HEK293 (cell line): ENCODE measurements around the gene CUL3.

ENCODE experiments used
- CTCF ChIA-PET: fragments of 350-600 bp; formaldehyde crosslinking; extraction: SDS; loops from one replicate; lab custom pipeline; 2021; ENCODE audit warnings: antibody characterized with exemption; lab: Yijun Ruan, JAX
- POLR2A ChIA-PET: fragments of 300-600 bp; formaldehyde crosslinking; extraction: SDS; loops from one replicate; lab custom pipeline; 2020; ENCODE audit warnings: antibody characterized with exemption, inconsistent platforms; lab: Yijun Ruan, JAX
- H3K27ac ChIP-seq: fragments of 200-500 bp; sonication (Bioruptor generic); 2 replicates; pipeline ENCODE4 v1.5.1; 2014; ENCODE audit warnings: low read depth, low read length, control low read depth, inconsistent platforms; ENCODE audit errors: extremely low read depth
- H3K36me3 ChIP-seq, 2 experiments: fragments of 200-500 bp in 1 of 2; sonication (Bioruptor generic) in 1 of 2; 1 replicate in 1 of 2; 2 replicates in 1 of 2; pipeline ENCODE4 v1.5.1; 2014 to 2017; ENCODE audit warnings: inconsistent platforms in 2 of 2, low read length in 2 of 2; ENCODE audit not compliant: control insufficient read depth in 2 of 2, insufficient read depth in 1 of 2
- H3K4me1 ChIP-seq: fragments of 200-500 bp; sonication (Bioruptor generic); 2 replicates; pipeline ENCODE4 v1.5.1; 2014; ENCODE audit warnings: mild to moderate bottlenecking, low read length, inconsistent platforms; ENCODE audit not compliant: control insufficient read depth, insufficient read depth
- H3K4me3 ChIP-seq: 2 replicates; pipeline ENCODE4 v1.5.1; 2011; ENCODE audit warnings: low read depth, mild to moderate bottlenecking, control low read depth, low read length, moderate library complexity
- H3K9me3 ChIP-seq: fragments of 200-500 bp; sonication (Bioruptor generic); 2 replicates; pipeline ENCODE4 v1.5.1; 2014; ENCODE audit warnings: low read depth, low read length, inconsistent platforms; ENCODE audit not compliant: control insufficient read depth, insufficient read depth
- ATF2 ChIP-seq: fragments of 450-650 bp; formaldehyde crosslinking; IDR thresholded peaks from 2 replicates; pipeline ENCODE4 v1.5.1; 2016; ENCODE audit warnings: missing biosample characterization, missing genetic modification characterization, low read depth
- CTCF ChIP-seq: fragments of 450-650 bp; formaldehyde crosslinking; IDR thresholded peaks from 2 replicates; pipeline ENCODE4 v1.5.1; 2016; ENCODE audit warnings: missing biosample characterization, missing genetic modification characterization
- EGR2 ChIP-seq: fragments of 450-650 bp; formaldehyde crosslinking; IDR thresholded peaks from 2 replicates; pipeline ENCODE4 v1.5.1; 2016; ENCODE audit warnings: low read depth, missing biosample characterization, missing genetic modification characterization
- MZF1 ChIP-seq: fragments of 450-650 bp; formaldehyde crosslinking; IDR thresholded peaks from 2 replicates; pipeline ENCODE4 v1.5.1; 2017; ENCODE audit warnings: missing biosample characterization, missing genetic modification characterization, borderline replicate concordance
- PBX3 ChIP-seq: sonication (generic); formaldehyde crosslinking; IDR thresholded peaks from 2 replicates; pipeline ENCODE4 v1.8.1; 2022; ENCODE audit warnings: mild to moderate bottlenecking, moderate library complexity, missing genetic modification reagents
- TCF7L2 ChIP-seq: IDR thresholded peaks from 2 replicates; pipeline ENCODE4 v1.6.1; 2011; ENCODE audit warnings: low read depth, mild to moderate bottlenecking, inconsistent platforms, low read length, moderate library complexity, borderline replicate concordance
- ZBTB11 ChIP-seq: fragments of 450-650 bp; formaldehyde crosslinking; conservative IDR thresholded peaks from 2 replicates; pipeline ENCODE4 v1.5.1; 2016; ENCODE audit warnings: low read depth, missing biosample characterization, missing genetic modification characterization
- ZBTB20 ChIP-seq: fragments of 450-650 bp; formaldehyde crosslinking; IDR thresholded peaks from 2 replicates; pipeline ENCODE4 v1.5.1; 2016; ENCODE audit warnings: missing biosample characterization, missing genetic modification characterization
- ZFP37 ChIP-seq: fragments of 450-650 bp; formaldehyde crosslinking; IDR thresholded peaks from 2 replicates; pipeline ENCODE4 v1.5.1; 2016; ENCODE audit warnings: missing biosample characterization, missing genetic modification characterization
- ZNF112 ChIP-seq: fragments of 450-650 bp; formaldehyde crosslinking; IDR thresholded peaks from 2 replicates; pipeline ENCODE4 v1.5.0; 2017; ENCODE audit warnings: missing biosample characterization, missing genetic modification characterization
- ZNF184 ChIP-seq: fragments of 450-650 bp; IDR thresholded peaks from 2 replicates; pipeline ENCODE4 v1.5.1; 2018; ENCODE audit warnings: missing biosample characterization, mild to moderate bottlenecking, missing genetic modification characterization
- ZNF248 ChIP-seq: fragments of 450-650 bp; formaldehyde crosslinking; IDR thresholded peaks from 2 replicates; pipeline ENCODE4 v1.5.1; 2017; ENCODE audit warnings: missing biosample characterization, missing genetic modification characterization
- ZNF350 ChIP-seq: fragments of 450-650 bp; formaldehyde crosslinking; IDR thresholded peaks from 2 replicates; pipeline ENCODE4 v1.5.0; 2017; ENCODE audit warnings: missing biosample characterization, mild to moderate bottlenecking, missing genetic modification characterization
- ZNF37A ChIP-seq: fragments of 450-650 bp; IDR thresholded peaks from 2 replicates; pipeline ENCODE4 v1.5.1; 2018; ENCODE audit warnings: missing biosample characterization, missing genetic modification characterization
- ZNF416 ChIP-seq: fragments of 450-650 bp; formaldehyde crosslinking; IDR thresholded peaks from 2 replicates; pipeline ENCODE4 v1.5.1; 2016; ENCODE audit warnings: missing biosample characterization, missing genetic modification characterization
- ZNF521 ChIP-seq: fragments of 450-650 bp; formaldehyde crosslinking; IDR thresholded peaks from 2 replicates; pipeline ENCODE4 v1.5.1; 2017; ENCODE audit warnings: missing biosample characterization, mild to moderate bottlenecking, missing genetic modification characterization
- ZNF561 ChIP-seq: fragments of 450-650 bp; IDR thresholded peaks from 2 replicates; pipeline ENCODE4 v1.5.1; 2018; ENCODE audit warnings: missing biosample characterization, missing genetic modification characterization, borderline replicate concordance
- ZNF571 ChIP-seq: fragments of 450-650 bp; formaldehyde crosslinking; IDR thresholded peaks from 2 replicates; pipeline ENCODE4 v1.5.0; 2017; ENCODE audit warnings: missing biosample characterization, missing genetic modification characterization
- ZNF677 ChIP-seq: fragments of 450-650 bp; IDR thresholded peaks from 2 replicates; pipeline ENCODE4 v1.5.0; 2018; ENCODE audit warnings: missing biosample characterization, mild to moderate bottlenecking, missing genetic modification characterization, moderate library complexity
- ZNF707 ChIP-seq: fragments of 450-650 bp; formaldehyde crosslinking; IDR thresholded peaks from 2 replicates; pipeline ENCODE4 v1.5.1; 2016; ENCODE audit warnings: missing biosample characterization, missing genetic modification characterization
- ZNF747 ChIP-seq: fragments of 450-650 bp; formaldehyde crosslinking; IDR thresholded peaks from 2 replicates; pipeline ENCODE4 v1.5.1; 2016; ENCODE audit warnings: missing biosample characterization, missing genetic modification characterization
- ZNF776 ChIP-seq: fragments of 450-650 bp; formaldehyde crosslinking; IDR thresholded peaks from 2 replicates; pipeline ENCODE4 v1.5.0; 2017; ENCODE audit warnings: missing biosample characterization, missing genetic modification characterization, borderline replicate concordance
- ZSCAN18 ChIP-seq: fragments of 450-650 bp; formaldehyde crosslinking; IDR thresholded peaks from 2 replicates; pipeline ENCODE4 v1.5.1; 2016; ENCODE audit warnings: missing biosample characterization, missing genetic modification characterization

CUL3 gene

GRCh38 chr2:224433442-224433841 is 151.7 kb downstream of the CUL3 start:
- no peaks in the 10 kb centered on the region for H3K36me3 ChIP-seq
- POLR2A ChIA-PET = no interaction called here
- no peak overlapping the region for H3K27ac ChIP-seq
- no peaks in the 10 kb centered on the region for H3K9me3 ChIP-seq
- CTCF ChIA-PET = no interaction called here
- TF ChIP-seq CTCF (tag by site-specific recombination) (0 out of 2 replicates have a peak, but pooled peaks have one; percentile 9), ZNF521 (tag by site-specific recombination) (no peak), ATF2 (tag by site-specific recombination) (no peak), ZFP37 (tag by site-specific recombination) (no peak), ZNF112 (tag by site-specific recombination) (no peak), ZNF184 (tag by site-specific recombination) (no peak), ZNF747 (tag by site-specific recombination) (no peak), ZNF776 (tag by site-specific recombination) (no peak)
- H3K4me1 ChIP-seq = no peaks in the 10 kb centered on the region
- no peak overlapping the region for H3K4me3 ChIP-seq

GRCh38 chr2:224432003-224432579 is 153.1 kb downstream of the CUL3 start:
- POLR2A ChIA-PET = no interaction called here
- H3K9me3 ChIP-seq = no peaks in the 10 kb centered on the region
- no peaks in the 10 kb centered on the region for H3K4me1 ChIP-seq
- H3K36me3 ChIP-seq = no peaks in the 10 kb centered on the region
- CTCF ChIA-PET = interaction anchor here (0.6 to 0.7 kb wide), 2 partner anchors 26 to 63 kb away, joined by 3 read pairs; no protein-coding TSS in a partner anchor
- H3K4me3 ChIP-seq = no peak overlapping the region
- no peak for TF ChIP-seq ZNF37A (tag by site-specific recombination)
- H3K27ac ChIP-seq = no peak overlapping the region

- H3K9me3 ChIP-seq = no peaks in the 10 kb centered on the region
- H3K27ac ChIP-seq = no peak overlapping the region
- no peaks in the 10 kb centered on the region for H3K4me1 ChIP-seq
- ChIA-PET POLR2A (no interaction called here), CTCF (no interaction called here)
- no peak overlapping the region for H3K4me3 ChIP-seq
- no peaks in the 10 kb centered on the region for H3K36me3 ChIP-seq
- no peak for TF ChIP-seq ZSCAN18
- TF ChIP-seq ZNF350 = no peak
- TF ChIP-seq ZNF571 (tag by site-specific recombination) = no peak
- no peak for TF ChIP-seq ZNF248 (tag by site-specific recombination)
- TF ChIP-seq TCF7L2 = no peak
- TF ChIP-seq ZBTB20 (tag by site-specific recombination) = no peak
- no peak for TF ChIP-seq MZF1 (tag by site-specific recombination)
- no peak for TF ChIP-seq ZNF416 (tag by site-specific recombination)
- TF ChIP-seq ZNF707 = no peak
- TF ChIP-seq PBX3 = no peak
- TF ChIP-seq EGR2 (tag by site-specific recombination) = no peak
- TF ChIP-seq ZNF677 (tag by site-specific recombination) = no peak
- no peak for TF ChIP-seq ZBTB11 (tag by site-specific recombination)
- TF ChIP-seq ZNF561 (tag by site-specific recombination) = no peak
- TF ChIP-seq ZNF37A (tag by site-specific recombination) = no peak
Observed at GRCh38 chr2:224429441-224429810, 155.7 kb downstream of the CUL3 start.
